Measurements from ENCODE around the gene SNHG17. TPM values are rescaled to one million over a fixed set of nuclear protein-coding genes. Genes with fewer than 3 reads are reported as not detected.
A peak's percentile ranks its signal among the peaks of the same experiment; 100 is the strongest.

SNHG17 gene
- total and polyA plus RNA-seq, 9 of the 15 experiments (the other 6 are each of a cell fraction or from before 2014, with no cell fraction given), result 29.8 to 106 (median 57.7) TPM

DNA sequence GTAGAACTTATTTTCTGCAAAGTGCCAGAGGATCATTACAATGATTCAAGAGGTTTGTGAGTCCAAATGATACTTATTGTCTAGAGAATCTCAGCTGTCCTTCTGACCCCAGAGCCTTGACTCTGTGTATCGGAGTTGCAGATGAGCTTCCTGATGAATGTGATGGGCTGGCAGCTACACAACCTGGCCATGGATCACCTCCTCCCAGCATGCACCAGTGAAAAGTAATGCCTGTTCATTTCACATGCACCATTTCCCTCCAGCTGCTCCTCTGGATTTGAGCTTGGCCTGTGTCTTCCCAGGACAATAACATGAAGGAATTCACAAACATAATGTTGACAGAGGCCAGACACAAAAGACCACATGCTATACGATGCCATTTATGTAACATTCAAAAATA lies 30.0 kb downstream of the SNHG17 start:
- no TSS peak for BruUV-seq (replicated peaks)
- intact Hi-C loops (cut with micrococcal nuclease), result no loop called here
- ATAC-seq, result peak; percentile 57
- TF ChIP-seq ZNF143 (CRISPR knock-in tag; IDR thresholded peaks at IDR 0.05) (peak; percentile 58; the same call in 1 of the 2 replicates), CBFA2T3 (IDR thresholded peaks at IDR 0.05) (no peak), CXXC5 (CRISPR knock-in tag; IDR thresholded peaks at IDR 0.05) (no peak), ZKSCAN1 (IDR thresholded peaks at IDR 0.05; ENCODE audit: low read depth, low read length) (no peak), MBD2 (IDR thresholded peaks at IDR 0.05; ENCODE audit: borderline replicate concordance, low read depth) (no peak), GATAD2B (IDR thresholded peaks at IDR 0.05; ENCODE audit: borderline replicate concordance) (no peak), ZSCAN32 (CRISPR knock-in tag; IDR thresholded peaks at IDR 0.05) (no peak), ZBTB7A (IDR thresholded peaks at IDR 0.05; ENCODE audit: borderline replicate concordance, control insufficient read depth, low read depth, low read length) (no peak), ZNF3 (CRISPR knock-in tag; IDR thresholded peaks at IDR 0.05) (no peak), HDAC6 (IDR thresholded peaks at IDR 0.05; ENCODE audit: low read depth, low read length) (no peak), MIER1 (IDR thresholded peaks at IDR 0.05; ENCODE audit: low read depth) (no peak), FOXJ3 (CRISPR knock-in tag; IDR thresholded peaks at IDR 0.05) (no peak), KDM4B (IDR thresholded peaks at IDR 0.05; ENCODE audit: borderline replicate concordance in 2 of 2, low read depth in 1 of 2) (no peak), POLR2AphosphoS2 (IDR thresholded peaks at IDR 0.05; ENCODE audit: low read length) (no peak)
- TF ChIP-seq, protein P1, sequence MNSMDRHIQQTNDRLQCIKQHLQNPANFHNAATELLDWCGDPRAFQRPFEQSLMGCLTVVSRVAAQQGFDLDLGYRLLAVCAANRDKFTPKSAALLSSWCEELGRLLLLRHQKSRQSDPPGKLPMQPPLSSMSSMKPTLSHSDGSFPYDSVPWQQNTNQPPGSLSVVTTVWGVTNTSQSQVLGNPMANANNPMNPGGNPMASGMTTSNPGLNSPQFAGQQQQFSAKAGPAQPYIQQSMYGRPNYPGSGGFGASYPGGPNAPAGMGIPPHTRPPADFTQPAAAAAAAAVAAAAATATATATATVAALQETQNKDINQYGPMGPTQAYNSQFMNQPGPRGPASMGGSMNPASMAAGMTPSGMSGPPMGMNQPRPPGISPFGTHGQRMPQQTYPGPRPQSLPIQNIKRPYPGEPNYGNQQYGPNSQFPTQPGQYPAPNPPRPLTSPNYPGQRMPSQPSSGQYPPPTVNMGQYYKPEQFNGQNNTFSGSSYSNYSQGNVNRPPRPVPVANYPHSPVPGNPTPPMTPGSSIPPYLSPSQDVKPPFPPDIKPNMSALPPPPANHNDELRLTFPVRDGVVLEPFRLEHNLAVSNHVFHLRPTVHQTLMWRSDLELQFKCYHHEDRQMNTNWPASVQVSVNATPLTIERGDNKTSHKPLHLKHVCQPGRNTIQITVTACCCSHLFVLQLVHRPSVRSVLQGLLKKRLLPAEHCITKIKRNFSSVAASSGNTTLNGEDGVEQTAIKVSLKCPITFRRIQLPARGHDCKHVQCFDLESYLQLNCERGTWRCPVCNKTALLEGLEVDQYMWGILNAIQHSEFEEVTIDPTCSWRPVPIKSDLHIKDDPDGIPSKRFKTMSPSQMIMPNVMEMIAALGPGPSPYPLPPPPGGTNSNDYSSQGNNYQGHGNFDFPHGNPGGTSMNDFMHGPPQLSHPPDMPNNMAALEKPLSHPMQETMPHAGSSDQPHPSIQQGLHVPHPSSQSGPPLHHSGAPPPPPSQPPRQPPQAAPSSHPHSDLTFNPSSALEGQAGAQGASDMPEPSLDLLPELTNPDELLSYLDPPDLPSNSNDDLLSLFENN (IDR thresholded peaks at IDR 0.05; ENCODE audit: low read depth in 2 of 2, low read length in 2 of 2), result peak in 1 of 2 experiments; percentile 61; a peak in 1 of 4 replicates
- TF ChIP-seq, protein P2, sequence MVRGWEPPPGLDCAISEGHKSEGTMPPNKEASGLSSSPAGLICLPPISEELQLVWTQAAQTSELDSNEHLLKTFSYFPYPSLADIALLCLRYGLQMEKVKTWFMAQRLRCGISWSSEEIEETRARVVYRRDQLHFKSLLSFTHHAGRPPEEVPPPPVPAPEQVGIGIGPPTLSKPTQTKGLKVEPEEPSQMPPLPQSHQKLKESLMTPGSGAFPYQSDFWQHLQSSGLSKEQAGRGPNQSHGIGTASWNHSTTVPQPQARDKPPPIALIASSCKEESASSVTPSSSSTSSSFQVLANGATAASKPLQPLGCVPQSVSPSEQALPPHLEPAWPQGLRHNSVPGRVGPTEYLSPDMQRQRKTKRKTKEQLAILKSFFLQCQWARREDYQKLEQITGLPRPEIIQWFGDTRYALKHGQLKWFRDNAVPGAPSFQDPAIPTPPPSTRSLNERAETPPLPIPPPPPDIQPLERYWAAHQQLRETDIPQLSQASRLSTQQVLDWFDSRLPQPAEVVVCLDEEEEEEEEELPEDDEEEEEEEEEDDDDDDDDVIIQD (CRISPR knock-in tag; IDR thresholded peaks at IDR 0.05), result no peak
- TF ChIP-seq, protein P3, sequence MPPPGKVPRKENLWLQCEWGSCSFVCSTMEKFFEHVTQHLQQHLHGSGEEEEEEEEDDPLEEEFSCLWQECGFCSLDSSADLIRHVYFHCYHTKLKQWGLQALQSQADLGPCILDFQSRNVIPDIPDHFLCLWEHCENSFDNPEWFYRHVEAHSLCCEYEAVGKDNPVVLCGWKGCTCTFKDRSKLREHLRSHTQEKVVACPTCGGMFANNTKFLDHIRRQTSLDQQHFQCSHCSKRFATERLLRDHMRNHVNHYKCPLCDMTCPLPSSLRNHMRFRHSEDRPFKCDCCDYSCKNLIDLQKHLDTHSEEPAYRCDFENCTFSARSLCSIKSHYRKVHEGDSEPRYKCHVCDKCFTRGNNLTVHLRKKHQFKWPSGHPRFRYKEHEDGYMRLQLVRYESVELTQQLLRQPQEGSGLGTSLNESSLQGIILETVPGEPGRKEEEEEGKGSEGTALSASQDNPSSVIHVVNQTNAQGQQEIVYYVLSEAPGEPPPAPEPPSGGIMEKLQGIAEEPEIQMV (tag; conservative IDR thresholded peaks at IDR 0.05; ENCODE audit: low read depth), result no peak

More for the DNA sequence above, 30.0 kb downstream of the SNHG17 start:
- no peaks in the 10 kb centered on the region for H3K27me3 ChIP-seq (ENCODE audit: control insufficient read depth in 2 of 2, insufficient read depth in 2 of 2, low read length in 2 of 2)
- no peaks in the 10 kb centered on the region for H3K4me1 ChIP-seq (replicated peaks in 1 of 2; ENCODE audit: control insufficient read depth in 2 of 2, insufficient read depth in 2 of 2, low read length in 2 of 2)
- no peak overlapping the region for H2AFZ ChIP-seq (ENCODE audit: low read depth, low read length)
- WGBS (ENCODE audit: insufficient coverage, low coverage, missing lambda C conversion rate), result 45% methylated on average over 2 of the region's 2 CpGs
- peaks cover 2% of the 10 kb centered on the region; the same call in 1 of the 2 replicates for H3K9me3 ChIP-seq (replicated peaks; ENCODE audit: control insufficient read depth, insufficient read depth, low read depth, low read length)
- DNase-seq (ENCODE audit: extremely low read depth in 1 of 4, low spot score in 3 of 4) (no peak), FAIRE-seq (no peak)
- H3K79me2 ChIP-seq (ENCODE audit: control insufficient read depth, insufficient read depth, low read length), result no peaks in the 10 kb centered on the region
- no peak overlapping the region for H3K27ac ChIP-seq (ENCODE audit: extremely low read depth, low read depth, low read length)
- H4K20me1 ChIP-seq (replicated peaks; ENCODE audit: control insufficient read depth, insufficient read depth, low read length), result no peaks in the 10 kb centered on the region
- no peaks in the 10 kb centered on the region for H3K9me1 ChIP-seq (ENCODE audit: control insufficient read depth, insufficient read depth, low read length)
- ChIA-PET POLR2A (interaction anchor here (0.7 to 1.3 kb wide), 2 partner anchors 13 to 36 kb away, joined by 3 to 4 read pairs; no protein-coding TSS in a partner anchor), CTCF (ENCODE audit: low intra/inter-chr PET ratio) (no interaction called here)
- H3K4me2 ChIP-seq (ENCODE audit: insufficient read depth, low read length), result no peak overlapping the region
- H3K4me3 ChIP-seq, result no peak overlapping the region
- H3K36me3 ChIP-seq (ENCODE audit: control insufficient read depth, insufficient read depth, low read length), result no peaks in the 10 kb centered on the region
- in situ Hi-C loops (cut with MboI), result no loop called here
- no peak overlapping the region for H3K9ac ChIP-seq (ENCODE audit: insufficient read depth in 1 of 2, low read depth in 2 of 2, low read length in 2 of 2)

Measured in K562 (cell line).